Mesendoderm (in vitro differentiated cells): ENCODE results near the gene MACROD2.
A peak's percentile ranks its signal among the peaks of the same experiment; 100 is the strongest.

ENCODE experiments used
- DNase-seq: peaks from one replicate; pipeline ENCODE4 v3.0.0; 2013
- H2AK5ac ChIP-seq: 2 replicates; pipeline ENCODE4 v1.6.1; 2013; ENCODE audit warnings: low read length, inconsistent platforms
- H2BK120ac ChIP-seq: 2 replicates; pipeline ENCODE4 v1.6.1; 2013; ENCODE audit warnings: low read depth, mild to moderate bottlenecking, low read length, moderate library complexity, mixed read lengths
- H2BK15ac ChIP-seq: replicated peaks from 2 replicates; pipeline ENCODE4 v1.6.1; 2013; ENCODE audit warnings: low read depth, mild to moderate bottlenecking, moderate library complexity
- H2BK5ac ChIP-seq: 2 replicates; pipeline ENCODE4 v1.6.1; 2013; ENCODE audit warnings: low read length, inconsistent platforms
- H3K18ac ChIP-seq: 2 replicates; pipeline ENCODE4 v1.6.1; 2013; ENCODE audit warnings: mild to moderate bottlenecking, low read length, mixed read lengths
- H3K23ac ChIP-seq: one replicate; pipeline ENCODE4 v1.6.1; 2013; ENCODE audit warnings: low read length
- H3K27ac ChIP-seq: 2 replicates; pipeline ENCODE4 v1.5.1; 2013; ENCODE audit warnings: low read depth, mild to moderate bottlenecking, inconsistent platforms, low read length, moderate library complexity
- H3K27me3 ChIP-seq: 2 replicates; pipeline ENCODE4 v1.6.1; 2013; ENCODE audit warnings: low read length, control low read depth, mild to moderate bottlenecking, inconsistent platforms; ENCODE audit not compliant: insufficient read depth, poor library complexity
- H3K36me3 ChIP-seq: 2 replicates; pipeline ENCODE4 v1.6.1; 2013; ENCODE audit warnings: low read length, inconsistent platforms; ENCODE audit not compliant: control insufficient read depth, insufficient read depth
- H3K4ac ChIP-seq: one replicate; pipeline ENCODE4 v1.6.1; 2013; ENCODE audit warnings: low read depth, mild to moderate bottlenecking, low read length, moderate library complexity
- H3K4me1 ChIP-seq: 2 replicates; pipeline ENCODE4 v1.6.1; 2013; ENCODE audit warnings: low read depth, low read length, inconsistent platforms; ENCODE audit not compliant: control insufficient read depth
- H3K4me2 ChIP-seq: 2 replicates; pipeline ENCODE4 v1.6.1; 2013; ENCODE audit warnings: low read length
- H3K4me3 ChIP-seq: 2 replicates; pipeline ENCODE4 v1.5.1; 2013; ENCODE audit warnings: mild to moderate bottlenecking, low read length
- H3K56ac ChIP-seq: one replicate; pipeline ENCODE4 v1.6.1; 2013; ENCODE audit warnings: low read length
- H3K79me1 ChIP-seq: 2 replicates; pipeline ENCODE4 v1.6.1; 2013; ENCODE audit warnings: low read length, inconsistent platforms
- H3K79me2 ChIP-seq: 2 replicates; pipeline ENCODE4 v1.6.1; 2013; ENCODE audit warnings: mild to moderate bottlenecking, low read length; ENCODE audit not compliant: control insufficient read depth, insufficient read depth
- H3K9ac ChIP-seq: 2 replicates; pipeline ENCODE4 v1.6.1; 2013; ENCODE audit warnings: low read length, inconsistent platforms
- H4K5ac ChIP-seq: one replicate; pipeline ENCODE4 v1.6.1; 2013; ENCODE audit warnings: low read length
- H4K8ac ChIP-seq: one replicate; pipeline ENCODE4 v1.6.1; 2013; ENCODE audit warnings: low read depth, mild to moderate bottlenecking, control low read depth, low read length, moderate library complexity
- WGBS: extraction: QIAGEN DNeasy Blood & Tissue Kit; methylation state at CpG from one replicate; pipeline ENCODE4 v1.1.7; 2013; ENCODE audit warnings: low lambda C conversion rate, missing lambda C conversion rate; ENCODE audit not compliant: insufficient coverage; ENCODE audit errors: extremely low coverage; 5-methylcytosine and 5-hydroxymethylcytosine counted together

The MACROD2 gene

GRCh38 chr20:15905661-15906060, 1910.3 kb downstream of the MACROD2 start:
- no peaks in the 10 kb centered on the region for H3K79me1 ChIP-seq
- H3K36me3 ChIP-seq = no peaks in the 10 kb centered on the region
- no peak overlapping the region for H2AK5ac ChIP-seq

GRCh38 chr20:15909995-15910394, 1914.7 kb downstream of the MACROD2 start:
- Histone ChIP-seq H2BK5ac (no peak overlapping the region), H3K56ac (no peak overlapping the region), H2BK15ac (no peak overlapping the region), H3K27ac (no peak overlapping the region), H3K9ac (no peak overlapping the region), H2AK5ac (no peak overlapping the region), H3K4me1 (no peaks in the 10 kb centered on the region), H3K4me2 (no peak overlapping the region), H3K27me3 (no peaks in the 10 kb centered on the region), H3K4ac (no peak overlapping the region), H3K79me1 (no peaks in the 10 kb centered on the region), H3K4me3 (no peak overlapping the region), H3K23ac (no peak overlapping the region), H3K79me2 (no peaks in the 10 kb centered on the region), H4K5ac (no peak overlapping the region), H3K36me3 (no peaks in the 10 kb centered on the region), H2BK120ac (no peak overlapping the region), H4K8ac (no peak overlapping the region), H3K18ac (no peak overlapping the region)
- WGBS = no CpG with 5 or more reads among the region's 2 CpGs
- no peak for DNase-seq

More at GRCh38 chr20:15905661-15906060, 1910.3 kb downstream of the MACROD2 start:
- Histone ChIP-seq H3K23ac (no peak overlapping the region), H3K79me2 (no peaks in the 10 kb centered on the region), H4K5ac (no peak overlapping the region), H4K8ac (no peak overlapping the region), H3K27me3 (no peaks in the 10 kb centered on the region), H3K4me3 (no peak overlapping the region), H3K18ac (no peak overlapping the region), H3K4me1 (no peaks in the 10 kb centered on the region), H3K4ac (no peak overlapping the region), H2BK15ac (no peak overlapping the region), H2BK5ac (no peak overlapping the region), H3K9ac (no peak overlapping the region), H3K27ac (no peak overlapping the region), H3K4me2 (no peak overlapping the region), H2BK120ac (no peak overlapping the region), H3K56ac (no peak overlapping the region)
- no peak for DNase-seq
- 100% methylated on average over 1 of the region's 3 CpGs for WGBS

- H3K27ac ChIP-seq = no peak overlapping the region
- H3K27me3 ChIP-seq = no peaks in the 10 kb centered on the region
- no peaks in the 10 kb centered on the region for H3K4me1 ChIP-seq
- no peak overlapping the region for H3K4me3 ChIP-seq
- no peak overlapping the region for H3K23ac ChIP-seq
- no peak overlapping the region for H3K18ac ChIP-seq
- no peaks in the 10 kb centered on the region for H3K79me1 ChIP-seq
- H3K79me2 ChIP-seq = no peaks in the 10 kb centered on the region
- H3K36me3 ChIP-seq = no peaks in the 10 kb centered on the region
- DNase-seq = no peak
- no peak overlapping the region for H4K8ac ChIP-seq
- H3K4ac ChIP-seq = no peak overlapping the region
- no peak overlapping the region for H2AK5ac ChIP-seq
- H2BK120ac ChIP-seq = no peak overlapping the region
- no peak overlapping the region for H3K56ac ChIP-seq
- no peak overlapping the region for H3K9ac ChIP-seq
- H3K4me2 ChIP-seq = no peak overlapping the region
- no peak overlapping the region for H4K5ac ChIP-seq
- no CpG with 5 or more reads among the region's 7 CpGs for WGBS
- no peak overlapping the region for H2BK5ac ChIP-seq
- no peak overlapping the region for H2BK15ac ChIP-seq
These were observed 1916.3 kb downstream of the MACROD2 start for GRCh38 chr20:15911581-15911980.

GRCh38 chr20:15913391-15914025, 1918.2 kb downstream of the MACROD2 start:
- H2BK120ac ChIP-seq = no peak overlapping the region
- H2AK5ac ChIP-seq = no peak overlapping the region
- no CpG with 5 or more reads among the region's 3 CpGs for WGBS
- no peak overlapping the region for H3K18ac ChIP-seq
- H3K27me3 ChIP-seq = no peaks in the 10 kb centered on the region
- H3K4ac ChIP-seq = no peak overlapping the region
- H4K5ac ChIP-seq = no peak overlapping the region
- no peak for DNase-seq
- H3K56ac ChIP-seq = no peak overlapping the region
- no peak overlapping the region for H2BK5ac ChIP-seq
- H3K27ac ChIP-seq = no peak overlapping the region
- H3K23ac ChIP-seq = no peak overlapping the region
- H3K9ac ChIP-seq = no peak overlapping the region
- H3K4me3 ChIP-seq = no peak overlapping the region
- no peaks in the 10 kb centered on the region for H3K79me1 ChIP-seq
- no peaks in the 10 kb centered on the region for H3K4me1 ChIP-seq
- H3K36me3 ChIP-seq = no peaks in the 10 kb centered on the region
- H4K8ac ChIP-seq = no peak overlapping the region
- H3K4me2 ChIP-seq = no peak overlapping the region
- H2BK15ac ChIP-seq = no peak overlapping the region
- H3K79me2 ChIP-seq = no peaks in the 10 kb centered on the region

- Histone ChIP-seq H4K8ac (no peak overlapping the region), H3K27ac (no peak overlapping the region), H3K4me2 (no peak overlapping the region), H3K27me3 (no peaks in the 10 kb centered on the region), H3K36me3 (no peaks in the 10 kb centered on the region), H2BK5ac (no peak overlapping the region), H3K9ac (no peak overlapping the region), H3K56ac (no peak overlapping the region), H3K18ac (peak overlapping the region; percentile 41), H3K79me1 (no peaks in the 10 kb centered on the region), H2BK120ac (no peak overlapping the region), H2AK5ac (no peak overlapping the region), H3K79me2 (no peaks in the 10 kb centered on the region), H3K23ac (no peak overlapping the region), H3K4me3 (no peak overlapping the region), H2BK15ac (no peak overlapping the region), H3K4ac (no peak overlapping the region), H3K4me1 (no peaks in the 10 kb centered on the region), H4K5ac (no peak overlapping the region)
- WGBS = no CpG with 5 or more reads among the region's 5 CpGs
- DNase-seq = peak; percentile 84
These were observed 1921.3 kb downstream of the MACROD2 start for GRCh38 chr20:15916623-15917022.

- Histone ChIP-seq H3K27ac (no peak overlapping the region), H2BK15ac (no peak overlapping the region), H3K79me2 (no peaks in the 10 kb centered on the region), H3K36me3 (no peaks in the 10 kb centered on the region), H4K5ac (no peak overlapping the region), H3K9ac (no peak overlapping the region), H2BK5ac (no peak overlapping the region), H2AK5ac (no peak overlapping the region), H3K56ac (no peak overlapping the region), H3K4ac (no peak overlapping the region), H3K27me3 (no peaks in the 10 kb centered on the region), H3K4me3 (no peak overlapping the region), H3K4me1 (no peaks in the 10 kb centered on the region), H2BK120ac (no peak overlapping the region), H3K23ac (no peak overlapping the region), H4K8ac (no peak overlapping the region), H3K79me1 (no peaks in the 10 kb centered on the region), H3K4me2 (no peak overlapping the region), H3K18ac (no peak overlapping the region)
- DNase-seq = no peak
- no CpG with 5 or more reads among the region's 4 CpGs for WGBS
These were observed 1922.0 kb downstream of the MACROD2 start for GRCh38 chr20:15917283-15917682.
